GM12878 (cell line): Measurements from ENCODE around the gene MKRN2. TPM values are rescaled to one million over a fixed set of nuclear protein-coding genes. Genes with fewer than 3 reads are reported as not detected.
"Not testable (repeated sequence)": the region's sequence is repeated elsewhere in the genome, so short reads cannot be mapped to it uniquely, and the experiment has no call there.

Source experiments
- ATAC-seq: fragments of 200-7000 bp; cut with Tn5 transposase; 3 replicates; pipeline ENCODE4 v1.9.1; 2020; ENCODE audit warnings: mild to moderate bottlenecking, moderate library complexity
- BruUV-seq: library from RNA; stranded (reverse); fragments of 400-500 nt; replicated peaks from 2 replicates; lab custom pipeline; 2021; lab: Mats Ljungman, UMichigan
- CTCF ChIA-PET: fragments of 300-600 bp; sonication (Branson Sonifier 250); formaldehyde crosslinking; extraction: SDS; loops from one replicate; lab custom pipeline; 2021; ENCODE audit warnings: inconsistent platforms; lab: Yijun Ruan, JAX
- POLR2A ChIA-PET: fragments of 350-600 bp; formaldehyde crosslinking; extraction: SDS; loops from one replicate; lab custom pipeline; 2021; ENCODE audit warnings: inconsistent platforms; lab: Charles Lee
- RAD21 ChIA-PET: fragments of 300-600 bp; sonication (Branson Sonifier 250); formaldehyde crosslinking; loops from one replicate; lab custom pipeline; 2023; ENCODE audit warnings: antibody characterized with exemption; ENCODE audit not compliant: unreplicated experiment; lab: Charles Lee
- SMC1A ChIA-PET: fragments of 300-600 bp; sonication (Branson Sonifier 250); formaldehyde crosslinking; loops from one replicate; lab custom pipeline; 2023; ENCODE audit not compliant: unreplicated experiment, uncharacterized antibody; lab: Charles Lee
- DNase-seq: peaks from one replicate; pipeline ENCODE4 v3.0.0-alpha.2; 2011; ENCODE audit warnings: low read depth, low spot score
- FAIRE-seq: peaks from 3 replicates; lab custom pipeline; 2011; peaks lifted over from hg19 to GRCh38; lab: Jason Lieb, UNC
- H2AFZ ChIP-seq: 2 replicates; pipeline ENCODE4 v1.6.0; 2011; ENCODE audit warnings: low read depth, low read length, control low read depth; ENCODE audit not compliant: control insufficient read depth
- H3K27ac ChIP-seq: 2 replicates; pipeline ENCODE4 v1.5.1; 2011; ENCODE audit warnings: control low read depth; ENCODE audit not compliant: control insufficient read depth, insufficient read depth
- H3K27me3 ChIP-seq, 2 experiments: replicated peaks in 1 of 2; 2 replicates each; pipeline versions ENCODE4 v1.6.0 to v1.6.1; 2011; ENCODE audit warnings: low read length in 1 of 2; ENCODE audit not compliant: control insufficient read depth in 2 of 2, insufficient read depth in 2 of 2
- H3K36me3 ChIP-seq, 2 experiments: 2 replicates each; pipeline ENCODE4 v1.5.1; 2011; ENCODE audit warnings: low read length in 1 of 2; ENCODE audit not compliant: control insufficient read depth in 2 of 2, insufficient read depth in 2 of 2
- H3K4me1 ChIP-seq: 2 replicates; pipeline ENCODE4 v1.6.1; 2011; ENCODE audit warnings: mild to moderate bottlenecking, low read length, moderate library complexity, mixed read lengths; ENCODE audit not compliant: control insufficient read depth, insufficient read depth
- H3K4me2 ChIP-seq: 2 replicates; pipeline ENCODE4 v1.6.0; 2011; ENCODE audit warnings: control low read depth; ENCODE audit not compliant: control insufficient read depth, insufficient read depth
- H3K4me3 ChIP-seq: fragments of 200-600 bp; sonication (generic); 2 replicates; pipeline ENCODE4 v1.5.1; 2016
- H3K79me2 ChIP-seq: 2 replicates; pipeline ENCODE4 v1.6.0; 2011; ENCODE audit warnings: low read length; ENCODE audit not compliant: control insufficient read depth, insufficient read depth
- H3K9ac ChIP-seq: 2 replicates; pipeline ENCODE4 v1.8.0; 2011; ENCODE audit warnings: low read length, control low read depth, mixed read lengths; ENCODE audit not compliant: control insufficient read depth, insufficient read depth
- H3K9me3 ChIP-seq: replicated peaks from 3 replicates; pipeline ENCODE4 v1.5.1; 2011; ENCODE audit warnings: mild to moderate bottlenecking, low read length; ENCODE audit not compliant: control insufficient read depth, insufficient read depth
- H4K20me1 ChIP-seq: 2 replicates; pipeline ENCODE4 v1.6.0; 2011; ENCODE audit not compliant: control insufficient read depth, insufficient read depth
- KDM1A ChIP-seq: fragments of 200-600 bp; sonication (generic); IDR thresholded peaks from 2 replicates; pipeline ENCODE4 v1.6.1; 2016; ENCODE audit warnings: borderline replicate concordance
- NR2C2 ChIP-seq: IDR thresholded peaks from 2 replicates; pipeline ENCODE4 v1.6.1; 2011; ENCODE audit warnings: borderline replicate concordance, low read depth; ENCODE audit not compliant: control insufficient read depth, insufficient read length
- RAD51 ChIP-seq: fragments of 450-650 bp; IDR thresholded peaks from 2 replicates; pipeline ENCODE4 v1.6.1; 2016; ENCODE audit warnings: moderate library complexity, mild to moderate bottlenecking, inconsistent platforms
- SMARCA5 ChIP-seq: fragments of 450-650 bp; IDR thresholded peaks from 2 replicates; pipeline ENCODE4 v1.6.1; 2017; ENCODE audit warnings: mild to moderate bottlenecking
- WGBS: methylation state at CpG from one replicate; pipeline ENCODE4 v1.1.6; 2016; ENCODE audit warnings: low lambda C conversion rate; ENCODE audit not compliant: insufficient replicate concordance, insufficient coverage; ENCODE audit errors: missing lambda C conversion rate; 5-methylcytosine and 5-hydroxymethylcytosine counted together
- in situ Hi-C: fragments of 300-500 bp; cut with MboI; formaldehyde crosslinking; loops from 9 replicates; pipeline ENCODE4 v1.14.3; 2018; ENCODE audit warnings: mixed read lengths
- intact Hi-C: fragments of 100-400 bp; cut with micrococcal nuclease; formaldehyde crosslinking; loops from one replicate; pipeline ENCODE4 v1.14.2; 2022; ENCODE audit not compliant: unreplicated experiment
- polyA plus RNA-seq, 11 experiments: library from polyadenylated mRNA; depleted of rRNA in 4 of 11; unstranded in 6 of 11; stranded (reverse) in 5 of 11; fragments of >200 nt; fragmentation: Nextera tagmentation in 4 of 11; fragmentation: Illumina TruSeq in 1 of 11; extraction: Ambion mirVana in 4 of 11; extraction: Trizol in 1 of 11; gene quantifications; 1 replicate in 1 of 11; 2 replicates in 10 of 11; pipeline versions ENCODE4 v1.2.1 to v1.2.3, GENCODE V29; 2011 to 2016; ENCODE audit warnings: inconsistent platforms in 2 of 11, missing spikeins in 2 of 11, low read depth in 1 of 11
- total RNA-seq, 4 experiments: library from RNA; depleted of rRNA in 3 of 4; stranded (reverse); fragments of >200 nt in 3 of 4; fragmentation: Illumina TruSeq in 1 of 4; extraction: Trizol in 1 of 4; gene quantifications; 2 replicates each; pipeline versions ENCODE4 v1.2.1 to v1.2.3, GENCODE V29; 2013 to 2021

Gene MKRN2
- total and polyA plus RNA-seq, 10 of the 15 experiments (the other 5 are each of a cell fraction or from before 2014, with no cell fraction given): 15.4 to 40.7 (median 34.4) TPM

GRCh38 chr3:12543497-12543896, 13.4 kb upstream of the MKRN2 start:
- POLR2A ChIA-PET: interaction anchor here (0.7 to 1.5 kb wide), 2 partner anchors 9 to 88 kb away, joined by 3 to 5 read pairs; no protein-coding TSS in a partner anchor
- H3K9me3 ChIP-seq, H2AFZ ChIP-seq, intact Hi-C loops, FAIRE-seq, H3K27ac ChIP-seq, H3K27me3 ChIP-seq, DNase-seq, ATAC-seq, H3K4me3 ChIP-seq, H3K79me2 ChIP-seq, BruUV-seq, CTCF ChIA-PET, H3K4me1 ChIP-seq, in situ Hi-C loops, H4K20me1 ChIP-seq, H3K36me3 ChIP-seq, H3K4me2 ChIP-seq, H3K9ac ChIP-seq, RAD21 ChIA-PET: not testable (repeated sequence)
- SMC1A ChIA-PET: interaction anchor here (0.7 kb wide), 1 partner anchor 11 kb away, joined by 3 read pairs; no protein-coding TSS in a partner anchor
- 84% methylated on average over 12 of the region's 12 CpGs for WGBS

GRCh38 chr3:12544652-12545472, 12.0 kb upstream of the MKRN2 start:
- FAIRE-seq (no peak), ATAC-seq (no peak), DNase-seq (no peak)
- Histone ChIP-seq H2AFZ (no peak overlapping the region), H3K9me3 (no peaks in the 10 kb centered on the region), H3K36me3 (peaks cover 0 to 4% of the 10 kb centered on the region in 2 experiments; a peak in 2 of 4 replicates), H3K9ac (no peak overlapping the region), H3K4me3 (no peak overlapping the region), H3K79me2 (no peaks in the 10 kb centered on the region), H3K4me2 (no peak overlapping the region), H3K4me1 (no peaks in the 10 kb centered on the region), H3K27ac (no peak overlapping the region), H4K20me1 (no peaks in the 10 kb centered on the region), H3K27me3 (no peaks in the 10 kb centered on the region)
- SMC1A ChIA-PET: interaction anchor here (1.5 to 1.6 kb wide), 2 partner anchors 10 to 61 kb away, joined by 3 to 8 read pairs; partner anchors contain the start of gene TSEN2
- TF ChIP-seq RAD51: no peak
- TF ChIP-seq SMARCA5: no peak
- no peak for TF ChIP-seq KDM1A
- no peak for TF ChIP-seq NR2C2
- in situ Hi-C loops: no loop called here
- WGBS: 91% methylated on average over 11 of the region's 11 CpGs
- RAD21 ChIA-PET: no interaction called here
- CTCF ChIA-PET: no interaction called here
- intact Hi-C loops: no loop called here
- POLR2A ChIA-PET: interaction anchor here (1.0 to 1.5 kb wide), 3 partner anchors 8 to 11 kb away, joined by 3 read pairs; no protein-coding TSS in a partner anchor
- no TSS peak for BruUV-seq
